ENCODE results near the gene MYH6. TPM values are rescaled to one million over a fixed set of nuclear protein-coding genes. Genes with fewer than 3 reads are reported as not detected.

MYH6 gene
- total and polyA plus RNA-seq, 2 of the 13 experiments (the other 11 are each of a cell fraction or from before 2014, with no cell fraction given), result 0.01 TPM; not detected in 1

- no peak for TF ChIP-seq ZNF770 (CRISPR knock-in tag; IDR thresholded peaks at IDR 0.05)
- no peak for TF ChIP-seq ZNF720 (CRISPR knock-in tag; IDR thresholded peaks at IDR 0.05)
- TF ChIP-seq SNAPC4 (CRISPR knock-in tag; IDR thresholded peaks at IDR 0.05), result no peak
- TF ChIP-seq REXO4 (CRISPR knock-in tag; IDR thresholded peaks at IDR 0.05; ENCODE audit: borderline replicate concordance), result no peak
- TF ChIP-seq CBX2 (IDR thresholded peaks at IDR 0.05; ENCODE audit: low read depth, low read length), result no peak; the same call in 1 of the 2 replicates
- no peak for TF ChIP-seq CBX2 (CRISPR knock-in tag; IDR thresholded peaks at IDR 0.05; ENCODE audit: low read depth)
- TF ChIP-seq ATF7 (IDR thresholded peaks at IDR 0.05), result no peak
- TF ChIP-seq ATF7 (CRISPR knock-in tag; IDR thresholded peaks at IDR 0.05), result peak; percentile 95
- TF ChIP-seq HMGA1 (CRISPR knock-in tag; conservative IDR thresholded peaks at IDR 0.05), result no peak
- TF ChIP-seq ZNF256 (CRISPR knock-in tag; conservative IDR thresholded peaks at IDR 0.05), result no peak
- TF ChIP-seq ZNF414 (CRISPR knock-in tag; IDR thresholded peaks at IDR 0.05), result no peak
- TF ChIP-seq LCORL (IDR thresholded peaks at IDR 0.05), result peak; percentile 32; the same call in 1 of the 2 replicates
- TF ChIP-seq LCORL (CRISPR knock-in tag; IDR thresholded peaks at IDR 0.05), result peak; percentile 96
- no peak for TF ChIP-seq NBN (conservative IDR thresholded peaks at IDR 0.05)
- no peak for TF ChIP-seq FOXA1 (IDR thresholded peaks at IDR 0.05)
- TF ChIP-seq FOXA1 (CRISPR knock-in tag; IDR thresholded peaks at IDR 0.05), result no peak
- no peak for TF ChIP-seq SIN3B (IDR thresholded peaks at IDR 0.05; ENCODE audit: low read length)
- TF ChIP-seq CHD2 (IDR thresholded peaks at IDR 0.05; ENCODE audit: low read depth, low read length), result no peak
- peak; percentile 87 for TF ChIP-seq MTERF4 (CRISPR knock-in tag; IDR thresholded peaks at IDR 0.05)
- TF ChIP-seq ZNF577 (CRISPR knock-in tag; IDR thresholded peaks at IDR 0.05; ENCODE audit: borderline replicate concordance, low read depth), result no peak
- TF ChIP-seq TAF1 (CRISPR knock-in tag; IDR thresholded peaks at IDR 0.05), result peak; percentile 23; the same call in 1 of the 2 replicates
- TF ChIP-seq JUN (CRISPR knock-in tag; IDR thresholded peaks at IDR 0.05), result peak; percentile 75; the same call in 1 of the 2 replicates
- peak; percentile 52; the same call in 1 of the 2 replicates for TF ChIP-seq MAZ (IDR thresholded peaks at IDR 0.05; ENCODE audit: borderline replicate concordance, low read depth, low read length)
- peak; percentile 64; the same call in 1 of the 2 replicates for TF ChIP-seq MAZ (CRISPR knock-in tag; IDR thresholded peaks at IDR 0.05; ENCODE audit: low read depth)
Measured at GRCh38 chr14:23435543-23436326, 27.7 kb upstream of the MYH6 start, which contains the start of gene MYH7 (continued).
